Frontal cortex (tissue), 4 donors: ENCODE data around the gene OCA2. TPM values are rescaled to one million over a fixed set of nuclear protein-coding genes. Genes with fewer than 3 reads are reported as not detected.

ENCODE experiments used
- DNase-seq, 2 donors: peaks; one replicate each; pipeline ENCODE4 v3.0.0; 2012; ENCODE audit warnings: low spot score in 2 of 2
- FAIRE-seq: peaks from 2 replicates; lab custom pipeline; 2012; peaks lifted over from hg19 to GRCh38; lab: Jason Lieb, UNC
- total RNA-seq: library from RNA; depleted of rRNA; stranded (reverse); fragments of >200 nt; gene quantifications from one replicate; pipeline ENCODE4 v1.2.3, GENCODE V29; 2014
- donor health status: control.
- donor health status: control.
- donor health status: control.

The OCA2 gene
- total RNA-seq, 1 donor from 2014 or later: 4.5 TPM

GRCh38 chr15:28033443-28033842, 65.7 kb downstream of the OCA2 start:
- DNase-seq: no peak
- no peak for FAIRE-seq

GRCh38 chr15:28030801-28031200, 68.3 kb downstream of the OCA2 start:
- FAIRE-seq (no peak), DNase-seq (no peak)

- no peak for DNase-seq
These were observed 71.4 kb downstream of the OCA2 start for GRCh38 chr15:28027714-28028076.

GRCh38 chr15:28026764-28027713, 72.1 kb downstream of the OCA2 start:
- DNase-seq: no peak
- FAIRE-seq: no peak

More at GRCh38 chr15:28027714-28028076, 71.4 kb downstream of the OCA2 start:
- no peak for FAIRE-seq

- FAIRE-seq (no peak), DNase-seq (no peak)
These were observed 72.9 kb downstream of the OCA2 start for GRCh38 chr15:28026221-28026620.

- FAIRE-seq (no peak), DNase-seq (no peak)
These were observed 73.7 kb downstream of the OCA2 start for GRCh38 chr15:28025413-28025812.

GRCh38 chr15:28024889-28025250, 74.2 kb downstream of the OCA2 start:
- DNase-seq (no peak), FAIRE-seq (no peak)

GRCh38 chr15:28023933-28024888, 74.9 kb downstream of the OCA2 start:
- no peak for FAIRE-seq
- no peak for DNase-seq

- FAIRE-seq: no peak
These were observed 75.7 kb downstream of the OCA2 start for GRCh38 chr15:28023422-28023821.

GRCh38 chr15:28022961-28023360, 76.2 kb downstream of the OCA2 start:
- DNase-seq (no peak), FAIRE-seq (no peak)

More at GRCh38 chr15:28023422-28023821, 75.7 kb downstream of the OCA2 start:
- DNase-seq: no peak

- no peak for FAIRE-seq
- DNase-seq: no peak
These were observed 76.9 kb downstream of the OCA2 start for GRCh38 chr15:28022181-28022580.

- DNase-seq (no peak), FAIRE-seq (no peak)
These were observed 77.7 kb downstream of the OCA2 start for GRCh38 chr15:28021281-28022039.

GRCh38 chr15:28020644-28021043, 78.5 kb downstream of the OCA2 start:
- FAIRE-seq: no peak
- DNase-seq: no peak

GRCh38 chr15:28019594-28020309, 79.4 kb downstream of the OCA2 start:
- no peak for FAIRE-seq

GRCh38 chr15:28018291-28019044, 80.6 kb downstream of the OCA2 start:
- FAIRE-seq (no peak), DNase-seq (no peak)

More at GRCh38 chr15:28019594-28020309, 79.4 kb downstream of the OCA2 start:
- no peak for DNase-seq

- no peak for DNase-seq
- FAIRE-seq: no peak
These were observed 81.6 kb downstream of the OCA2 start for GRCh38 chr15:28017423-28017924.

- no peak for FAIRE-seq
- no peak for DNase-seq
These were observed 83.3 kb downstream of the OCA2 start for GRCh38 chr15:28015855-28016254.

- DNase-seq (no peak), FAIRE-seq (no peak)
These were observed 84.4 kb downstream of the OCA2 start for GRCh38 chr15:28014623-28015200.
